Rectal smooth muscle tissue (tissue), 1 donor: ENCODE data around the gene CACNA1B.

ENCODE experiments used
- H3K27ac ChIP-seq: one replicate; pipeline ENCODE4 v1.7.0; 2013; ENCODE audit warnings: low read depth, low read length, inconsistent platforms
- H3K27me3 ChIP-seq: one replicate; pipeline ENCODE4 v1.7.0; 2013; ENCODE audit warnings: low read length; ENCODE audit not compliant: control insufficient read depth, insufficient read depth
- H3K36me3 ChIP-seq: one replicate; pipeline ENCODE4 v1.7.0; 2013; ENCODE audit warnings: low read length; ENCODE audit not compliant: control insufficient read depth, insufficient read depth
- H3K4me1 ChIP-seq: one replicate; pipeline ENCODE4 v1.7.0; 2013; ENCODE audit warnings: low read length; ENCODE audit not compliant: control insufficient read depth, insufficient read depth
- H3K4me3 ChIP-seq: one replicate; pipeline ENCODE4 v1.7.0; 2013; ENCODE audit warnings: low read length
- H3K9ac ChIP-seq: one replicate; pipeline ENCODE4 v1.7.0; 2013; ENCODE audit warnings: low read length

The CACNA1B gene

DNA sequence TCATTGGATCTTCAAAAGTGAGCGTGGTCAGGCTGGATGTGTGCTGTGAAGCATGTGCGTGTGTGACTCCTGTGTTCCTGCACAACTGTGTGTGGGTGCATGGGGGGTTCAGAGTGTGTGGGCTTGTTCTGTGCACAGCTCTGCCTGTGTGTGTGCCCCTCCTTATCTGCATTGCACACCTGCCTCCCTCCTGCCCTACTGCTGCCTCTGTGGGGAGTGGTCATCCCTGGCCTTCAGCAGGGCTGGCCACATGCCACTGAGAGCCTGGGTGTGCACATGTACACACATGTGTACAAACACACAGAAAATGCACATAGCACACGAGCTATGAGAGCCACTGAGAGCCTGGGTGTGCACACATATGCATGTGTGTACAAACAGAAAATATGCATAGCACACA lies 92.1 kb downstream of the CACNA1B start:
- H3K27me3 ChIP-seq: peaks cover 5% of the 10 kb centered on the region
- no peak overlapping the region for H3K4me3 ChIP-seq
- H3K4me1 ChIP-seq: no peaks in the 10 kb centered on the region
- H3K9ac ChIP-seq: no peak overlapping the region
- H3K36me3 ChIP-seq: no peaks in the 10 kb centered on the region
- no peak overlapping the region for H3K27ac ChIP-seq

DNA sequence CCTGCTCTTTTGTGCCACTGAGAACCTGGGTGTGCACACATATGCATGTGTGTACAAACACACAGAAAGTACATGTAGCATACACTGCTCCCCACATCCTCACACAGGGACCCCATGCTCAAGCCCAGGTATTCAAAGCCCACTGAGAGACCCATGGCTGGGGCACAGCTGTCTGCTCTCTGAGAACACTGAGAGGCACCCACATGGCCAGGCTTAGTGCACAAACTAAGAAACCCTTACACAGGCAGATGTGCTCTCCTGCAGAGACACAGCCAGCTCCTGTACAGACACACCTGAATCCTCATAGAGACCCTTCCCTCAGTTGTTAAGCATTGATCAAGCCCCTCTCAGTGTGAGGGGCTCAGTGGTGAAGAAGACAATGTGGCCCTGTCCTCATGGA lies 92.5 kb downstream of the CACNA1B start:
- H3K9ac ChIP-seq: no peak overlapping the region

DNA sequence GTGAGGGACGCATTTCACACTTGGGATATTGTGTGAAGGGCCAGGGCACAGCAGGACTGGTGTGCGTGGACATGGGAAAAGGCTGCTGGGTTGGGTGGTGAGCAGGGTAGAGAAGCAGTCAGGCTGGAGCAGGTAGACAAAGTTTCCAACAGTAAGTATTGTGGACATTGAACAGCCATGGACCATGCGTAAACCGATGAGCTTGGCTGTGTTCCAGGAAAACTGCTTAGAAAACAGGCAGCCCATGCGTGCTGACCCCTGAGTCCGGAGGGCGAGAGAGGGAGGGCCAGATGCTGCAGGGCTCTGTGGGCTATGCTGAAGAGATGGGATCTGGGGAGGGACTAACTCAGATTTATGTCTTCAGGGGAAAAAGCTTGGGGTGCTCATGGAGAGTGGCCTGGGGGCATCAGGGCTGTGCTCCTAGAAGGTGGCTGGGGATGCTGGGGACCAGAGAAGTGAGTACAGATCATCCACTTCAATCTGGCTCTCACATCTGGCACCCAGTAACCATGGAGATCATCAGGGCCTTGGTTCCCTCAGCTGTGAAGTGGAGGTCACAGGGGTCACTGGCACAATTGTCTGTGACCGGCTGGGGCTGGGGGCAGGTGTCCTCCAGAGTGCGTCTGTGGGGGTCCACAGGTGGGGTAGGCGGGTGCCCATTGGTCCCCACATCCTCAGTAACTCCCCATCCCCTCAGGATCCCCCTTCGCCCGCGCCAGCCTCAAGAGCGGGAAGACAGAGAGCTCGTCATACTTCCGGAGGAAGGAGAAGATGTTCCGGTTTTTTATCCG lies 93.3 kb downstream of the CACNA1B start:
- no peaks in the 10 kb centered on the region for H3K4me1 ChIP-seq
- H3K9ac ChIP-seq: no peak overlapping the region
- H3K36me3 ChIP-seq: no peaks in the 10 kb centered on the region
- H3K4me3 ChIP-seq: no peak overlapping the region
- H3K27me3 ChIP-seq: peaks cover 5% of the 10 kb centered on the region
- H3K27ac ChIP-seq: no peak overlapping the region

More for the DNA sequence above, 92.5 kb downstream of the CACNA1B start:
- Histone ChIP-seq H3K27ac (no peak overlapping the region), H3K4me1 (no peaks in the 10 kb centered on the region), H3K36me3 (no peaks in the 10 kb centered on the region), H3K4me3 (no peak overlapping the region), H3K27me3 (peaks cover 5% of the 10 kb centered on the region)

DNA sequence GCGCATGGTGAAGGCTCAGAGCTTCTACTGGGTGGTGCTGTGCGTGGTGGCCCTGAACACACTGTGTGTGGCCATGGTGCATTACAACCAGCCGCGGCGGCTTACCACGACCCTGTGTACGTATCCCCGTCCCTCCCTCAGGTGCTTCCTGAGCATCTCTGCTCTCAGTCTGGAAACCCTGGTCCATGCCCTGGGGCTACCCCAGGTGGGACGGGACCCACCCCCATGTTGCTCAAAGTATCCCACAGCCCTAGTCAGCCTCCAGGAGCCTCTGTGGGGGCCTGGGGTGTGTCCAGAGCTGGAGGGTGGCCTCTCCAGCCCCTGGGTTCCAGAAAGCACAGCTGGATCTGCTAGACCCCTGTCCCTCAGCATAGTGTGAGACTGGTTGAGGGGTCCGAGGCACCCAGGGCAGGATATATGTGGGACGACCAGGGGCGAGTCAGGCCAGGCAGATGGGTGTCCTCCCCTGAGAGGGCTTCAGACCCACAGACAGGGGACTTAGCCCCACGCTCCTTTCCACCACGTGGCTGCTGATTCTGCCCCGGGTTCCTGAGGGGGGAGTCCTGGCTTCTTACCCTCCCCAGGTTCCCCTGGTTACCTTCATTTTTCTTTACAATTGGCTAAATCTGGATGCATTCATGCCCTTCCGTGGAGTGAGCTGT lies 94.0 kb downstream of the CACNA1B start:
- no peaks in the 10 kb centered on the region for H3K36me3 ChIP-seq
- no peak overlapping the region for H3K27ac ChIP-seq
- no peak overlapping the region for H3K4me3 ChIP-seq
- no peaks in the 10 kb centered on the region for H3K4me1 ChIP-seq
- no peak overlapping the region for H3K9ac ChIP-seq
- peaks cover 5% of the 10 kb centered on the region for H3K27me3 ChIP-seq

DNA sequence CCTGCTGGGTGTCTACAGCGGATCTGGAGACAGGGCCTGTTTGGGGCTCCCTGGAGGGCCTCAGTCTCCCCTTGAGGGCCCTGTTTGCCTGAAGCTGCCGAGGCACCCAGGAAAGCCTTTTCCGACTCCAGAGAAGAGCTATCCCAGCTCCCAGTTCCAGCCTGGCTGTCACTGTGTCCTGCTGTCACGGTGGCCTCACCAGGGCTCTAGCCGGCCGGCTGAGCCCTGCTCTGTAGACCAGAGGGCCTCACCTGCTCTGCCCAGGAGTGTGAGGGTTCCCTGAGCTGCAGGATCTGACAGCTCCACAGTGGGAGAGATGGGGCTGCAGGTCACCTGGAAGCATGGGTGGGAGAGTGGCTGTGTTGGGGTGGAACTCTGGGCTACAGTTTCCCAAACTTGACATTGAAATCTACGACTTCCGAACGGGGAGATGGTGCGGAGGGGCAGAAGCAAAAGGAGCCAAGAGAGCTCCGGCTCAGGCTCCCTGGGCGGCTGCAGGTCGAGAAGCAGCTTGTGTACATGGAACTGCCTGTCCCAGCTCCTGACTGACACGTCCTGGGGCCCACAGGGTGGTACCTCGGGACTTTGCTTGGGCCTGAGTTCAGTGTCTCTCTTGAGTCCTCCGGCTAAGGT lies 94.9 kb downstream of the CACNA1B start:
- Histone ChIP-seq H3K4me3 (no peak overlapping the region), H3K27ac (no peak overlapping the region), H3K9ac (no peak overlapping the region), H3K4me1 (no peaks in the 10 kb centered on the region), H3K27me3 (peaks cover 5% of the 10 kb centered on the region), H3K36me3 (no peaks in the 10 kb centered on the region)

DNA sequence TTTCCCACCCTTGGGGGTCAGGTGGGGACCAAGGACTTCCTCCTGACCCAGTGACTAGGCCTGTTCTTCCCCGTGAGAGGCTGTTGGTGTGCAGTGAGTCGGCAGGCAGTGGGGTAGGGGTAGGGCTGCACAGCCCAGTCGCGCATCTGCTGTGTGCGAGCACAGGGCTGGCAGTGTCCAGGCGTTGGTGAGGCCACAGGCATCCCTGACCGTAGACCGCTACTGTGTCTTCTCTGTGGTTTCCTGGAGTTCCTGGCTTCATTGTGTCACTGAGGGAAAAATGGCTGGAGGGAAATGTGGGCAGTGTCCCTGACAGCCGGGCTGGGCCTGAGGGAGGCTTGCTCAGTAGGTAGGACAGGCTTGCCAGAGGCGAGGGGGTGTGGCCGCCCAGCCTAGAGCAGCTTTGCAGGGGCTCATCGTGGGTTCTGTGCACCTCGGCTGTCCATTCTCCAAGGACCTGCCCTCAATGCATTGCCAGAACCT lies 95.4 kb downstream of the CACNA1B start:
- Histone ChIP-seq H3K27me3 (peaks cover 5% of the 10 kb centered on the region), H3K9ac (no peak overlapping the region), H3K4me1 (no peaks in the 10 kb centered on the region), H3K27ac (no peak overlapping the region), H3K36me3 (no peaks in the 10 kb centered on the region), H3K4me3 (no peak overlapping the region)

DNA sequence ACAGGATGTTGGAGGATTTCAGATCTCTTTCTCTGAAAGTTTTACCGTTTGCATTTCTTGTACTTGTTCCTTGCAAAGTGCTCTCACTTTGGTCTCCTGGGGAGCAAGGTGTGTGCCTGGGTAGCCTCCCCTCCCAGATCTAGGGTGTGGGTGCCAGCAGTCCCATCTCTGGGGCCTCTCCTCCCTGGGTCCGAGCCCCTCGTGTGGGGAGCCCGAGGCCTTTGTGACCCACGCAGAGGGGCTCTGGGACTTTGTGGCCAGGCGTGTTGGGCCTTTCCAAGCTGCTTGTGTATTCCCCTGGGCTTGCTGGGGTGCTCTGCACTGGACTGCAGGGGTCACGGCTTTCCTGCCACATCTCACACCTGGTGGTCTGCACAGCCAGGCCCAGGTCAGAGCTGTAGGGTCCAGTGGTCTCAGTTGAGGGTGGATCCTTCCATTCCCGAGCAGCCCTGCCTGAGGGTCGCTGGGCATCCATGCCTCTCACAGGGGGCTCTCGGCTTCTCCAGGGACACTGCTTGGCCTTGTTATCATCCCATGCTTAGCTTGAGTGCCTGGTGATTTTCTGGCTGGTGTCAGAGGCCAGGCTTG lies 96.3 kb downstream of the CACNA1B start:
- no peak overlapping the region for H3K9ac ChIP-seq
- H3K36me3 ChIP-seq: no peaks in the 10 kb centered on the region
- H3K27ac ChIP-seq: no peak overlapping the region
- H3K4me1 ChIP-seq: no peaks in the 10 kb centered on the region
- H3K4me3 ChIP-seq: no peak overlapping the region
- peaks cover 5% of the 10 kb centered on the region for H3K27me3 ChIP-seq

DNA sequence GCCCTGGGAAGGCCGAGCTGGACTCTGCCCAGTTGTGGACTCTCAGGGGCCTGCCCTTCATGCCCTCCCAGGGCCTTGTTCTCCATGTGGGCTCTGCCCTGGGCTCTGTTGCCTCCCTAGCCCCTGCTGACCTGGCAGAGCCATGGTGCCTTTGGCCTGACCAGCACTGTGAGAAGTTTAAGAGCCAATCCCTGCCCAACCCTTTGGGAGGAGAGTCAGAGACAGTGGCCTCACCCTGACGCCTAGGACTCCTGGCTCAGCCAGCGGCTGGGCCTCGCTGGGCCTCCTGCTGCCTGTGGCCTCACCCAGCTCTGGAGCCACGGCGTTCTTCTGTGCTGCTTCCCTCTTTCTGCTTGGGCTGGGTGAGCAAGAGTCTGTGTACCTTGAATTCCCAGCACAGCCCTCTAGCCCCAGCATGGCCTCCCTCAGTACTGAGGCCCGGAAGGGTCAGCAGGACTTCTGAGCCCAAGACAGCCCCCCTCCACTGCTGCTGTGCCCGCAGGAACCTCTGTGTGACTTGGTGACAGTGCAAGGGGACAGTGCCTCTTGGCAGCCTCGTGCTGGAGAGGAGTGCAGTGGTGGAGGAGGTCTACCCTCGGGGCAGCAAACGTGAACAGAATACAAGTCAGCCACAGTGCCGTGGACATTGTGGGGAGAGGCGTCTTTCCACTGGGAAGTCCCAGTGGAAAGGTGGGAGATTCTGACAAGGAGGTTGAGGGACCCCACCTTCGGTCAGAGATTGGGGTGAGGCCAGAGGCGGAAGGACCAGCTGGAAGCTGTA lies 97.4 kb downstream of the CACNA1B start:
- no peak overlapping the region for H3K9ac ChIP-seq
- no peaks in the 10 kb centered on the region for H3K4me1 ChIP-seq
- H3K27ac ChIP-seq: no peak overlapping the region
- H3K36me3 ChIP-seq: no peaks in the 10 kb centered on the region
- no peak overlapping the region for H3K4me3 ChIP-seq
- peaks cover 5% of the 10 kb centered on the region for H3K27me3 ChIP-seq

DNA sequence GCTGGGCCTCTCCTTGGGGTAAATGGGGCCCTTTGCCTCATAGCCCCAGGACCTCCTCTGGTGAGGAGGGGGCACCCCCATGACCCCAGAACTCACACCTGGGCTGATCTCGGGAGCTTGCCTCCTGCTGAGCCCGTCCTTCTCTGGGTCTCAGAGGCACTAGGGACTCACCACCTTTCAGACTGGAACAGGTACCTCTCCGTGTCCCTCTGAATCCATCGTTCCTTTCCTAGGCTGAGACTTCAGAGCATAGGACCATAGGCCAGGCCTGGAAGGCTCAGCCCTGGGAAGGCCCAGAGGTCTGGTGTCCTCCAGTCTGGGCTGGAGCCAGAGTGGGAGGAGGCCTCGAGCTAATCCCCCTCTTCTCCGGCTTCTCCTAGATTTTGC lies 97.9 kb downstream of the CACNA1B start:
- Histone ChIP-seq H3K27me3 (peaks cover under 1% of the 10 kb centered on the region), H3K4me1 (no peaks in the 10 kb centered on the region), H3K9ac (no peak overlapping the region), H3K4me3 (no peak overlapping the region), H3K36me3 (no peaks in the 10 kb centered on the region), H3K27ac (no peak overlapping the region)

DNA sequence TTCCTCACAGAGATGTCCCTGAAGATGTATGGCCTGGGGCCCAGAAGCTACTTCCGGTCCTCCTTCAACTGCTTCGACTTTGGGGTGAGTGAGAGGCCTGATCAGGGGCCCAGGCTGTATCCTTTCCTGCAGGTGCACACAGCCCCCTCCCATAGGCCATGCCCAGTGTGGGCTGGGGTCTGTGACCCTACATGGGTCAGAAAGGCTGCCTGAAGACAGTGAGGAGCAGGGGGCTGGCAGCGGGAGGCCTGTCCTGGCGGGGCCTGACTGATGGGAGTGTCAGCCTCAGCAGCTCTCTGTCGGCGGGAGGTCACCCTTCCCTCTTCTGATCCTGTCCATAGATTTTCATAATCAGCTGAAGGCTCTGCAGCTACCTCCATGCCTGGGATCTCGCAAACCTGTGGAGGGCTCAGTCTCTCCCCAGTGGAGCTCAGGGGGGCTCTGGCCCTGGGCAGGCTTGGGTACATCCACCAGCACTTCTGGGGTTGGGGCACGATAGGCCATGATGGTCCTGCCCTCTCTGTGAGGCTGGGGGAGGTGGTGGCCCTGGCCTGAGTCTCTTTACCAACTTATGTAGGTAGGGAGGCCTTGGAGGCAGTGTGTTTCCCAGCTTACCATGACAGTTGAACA lies 98.5 kb downstream of the CACNA1B start:
- Histone ChIP-seq H3K4me1 (no peaks in the 10 kb centered on the region), H3K4me3 (no peak overlapping the region), H3K36me3 (no peaks in the 10 kb centered on the region), H3K27me3 (no peaks in the 10 kb centered on the region), H3K27ac (no peak overlapping the region), H3K9ac (no peak overlapping the region)

DNA sequence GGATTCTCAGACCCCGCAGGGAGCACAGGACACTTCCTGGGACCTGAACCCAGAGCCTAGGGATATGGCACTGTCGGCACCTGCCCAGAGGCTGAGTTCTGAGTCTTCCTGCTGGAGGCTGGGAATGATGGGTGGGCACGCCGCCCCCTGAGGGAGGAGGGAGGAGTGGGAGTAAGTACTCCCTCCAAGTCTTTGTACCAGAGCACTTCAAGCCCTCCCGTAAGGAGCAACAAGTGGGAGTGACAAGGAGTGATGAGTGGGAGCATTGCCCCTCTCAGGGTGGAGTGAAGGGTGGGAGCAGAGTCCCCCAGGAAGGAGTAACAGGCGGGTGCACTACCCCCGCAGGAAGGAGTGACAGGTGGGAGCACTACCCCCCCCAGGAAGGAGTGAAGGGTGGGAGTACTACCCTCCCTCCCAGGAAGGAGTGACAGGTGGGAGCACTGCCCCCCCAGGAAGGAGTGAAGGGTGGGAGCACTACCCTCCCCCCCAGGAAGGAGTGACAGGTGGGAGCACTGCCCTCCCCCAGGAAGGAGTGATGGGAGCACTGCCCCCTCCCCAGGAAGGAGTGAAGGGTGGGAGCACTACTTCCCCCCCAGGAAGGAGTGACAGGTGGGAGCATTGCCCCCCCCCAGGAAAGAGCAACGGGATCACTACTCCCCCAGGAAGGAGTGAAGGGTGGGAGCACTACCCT lies 100.1 kb downstream of the CACNA1B start:
- Histone ChIP-seq H3K4me3 (no peak overlapping the region), H3K27me3 (no peaks in the 10 kb centered on the region), H3K4me1 (no peaks in the 10 kb centered on the region), H3K36me3 (no peaks in the 10 kb centered on the region), H3K27ac (no peak overlapping the region), H3K9ac (no peak overlapping the region)
